Naive thymus-derived CD4-positive, alpha-beta T cell (primary cell): Measurements from ENCODE around the gene RGS6. TPM values are rescaled to one million over a fixed set of nuclear protein-coding genes. Genes with fewer than 3 reads are reported as not detected.

Experiments
- ATAC-seq: fragments of 150-1000 bp; cut with Tn5 transposase; 2 replicates; pipeline ENCODE4 v1.10.0; 2021; ENCODE audit warnings: mild to moderate bottlenecking, moderate library complexity
- CTCF ChIA-PET: fragments of 350-600 bp; sonication (Branson Sonifier 250); formaldehyde crosslinking; loops from one replicate; lab custom pipeline; 2021; ENCODE audit warnings: antibody characterized with exemption; lab: Charles Lee
- POLR2A ChIA-PET: fragments of 350-600 bp; sonication (Branson Sonifier 250); formaldehyde crosslinking; loops from one replicate; lab custom pipeline; 2021; ENCODE audit warnings: antibody characterized with exemption, inconsistent platforms; lab: Charles Lee
- DNase-seq, 9 donors: peaks; one replicate each; pipeline versions ENCODE4 v3.0.0 to v3.0.0-alpha.2; 2020 to 2022; ENCODE audit warnings: mixed read lengths in 1 of 9
- H3K27ac ChIP-seq: one replicate; pipeline ENCODE4 v1.7.0; 2013; ENCODE audit warnings: mild to moderate bottlenecking, low read depth, low read length, moderate library complexity
- H3K27me3 ChIP-seq, 2 donors: one replicate each; pipeline ENCODE4 v1.7.0; 2013; ENCODE audit warnings: low read length in 2 of 2, mild to moderate bottlenecking in 2 of 2, moderate library complexity in 2 of 2; ENCODE audit not compliant: control insufficient read depth in 2 of 2, insufficient read depth in 2 of 2
- H3K36me3 ChIP-seq, 3 experiments: 1 replicate in 2 of 3; 2 replicates in 1 of 3; pipeline ENCODE4 v1.7.0; 2013; ENCODE audit warnings: low read length in 3 of 3, mild to moderate bottlenecking in 3 of 3, moderate library complexity in 1 of 3; ENCODE audit not compliant: insufficient read depth in 3 of 3, control insufficient read depth in 2 of 3
- H3K4me1 ChIP-seq, 2 donors: one replicate each; pipeline ENCODE4 v1.7.0; 2013; ENCODE audit warnings: low read length in 2 of 2, mild to moderate bottlenecking in 2 of 2, moderate library complexity in 1 of 2; ENCODE audit not compliant: control insufficient read depth in 2 of 2, insufficient read depth in 2 of 2
- H3K4me3 ChIP-seq: 2 replicates; pipeline ENCODE4 v1.7.0; 2013; ENCODE audit warnings: mild to moderate bottlenecking, low read length
- H3K9me3 ChIP-seq, 3 experiments: 1 replicate in 2 of 3; 2 replicates in 1 of 3; pipeline ENCODE4 v1.7.0; 2013; ENCODE audit warnings: low read length in 3 of 3; ENCODE audit not compliant: control insufficient read depth in 2 of 3
- H3K27ac Mint-ChIP-seq, 9 donors: one replicate each; pipeline ENCODE4 v1.8.0; 2020 to 2022; ENCODE audit warnings: mixed read lengths in 9 of 9, mild to moderate bottlenecking in 8 of 9, moderate library complexity in 5 of 9, inconsistent platforms in 2 of 9
- H3K27me3 Mint-ChIP-seq, 5 donors: one replicate each; pipeline ENCODE4 v1.8.0; 2021 to 2022; ENCODE audit warnings: mixed read lengths in 5 of 5, mild to moderate bottlenecking in 1 of 5
- H3K36me3 Mint-ChIP-seq, 5 donors: one replicate each; pipeline ENCODE4 v1.8.0; 2020 to 2022; ENCODE audit warnings: mixed read lengths in 5 of 5, mild to moderate bottlenecking in 3 of 5, inconsistent platforms in 1 of 5
- H3K4me1 Mint-ChIP-seq, 7 donors: one replicate each; pipeline ENCODE4 v1.8.0; 2020 to 2022; ENCODE audit warnings: mixed read lengths in 7 of 7, mild to moderate bottlenecking in 3 of 7, inconsistent platforms in 1 of 7
- H3K4me3 Mint-ChIP-seq, 10 donors: one replicate each; pipeline ENCODE4 v1.8.0; 2020 to 2022; ENCODE audit warnings: mild to moderate bottlenecking in 10 of 10, mixed read lengths in 10 of 10, moderate library complexity in 6 of 10, inconsistent platforms in 2 of 10
- H3K9me3 Mint-ChIP-seq, 11 donors: one replicate each; pipeline ENCODE4 v1.8.0; 2020 to 2022; ENCODE audit warnings: mixed read lengths in 11 of 11, mild to moderate bottlenecking in 4 of 11, inconsistent platforms in 1 of 11, moderate library complexity in 1 of 11
- intact Hi-C, 2 donors: fragments of 100-400 bp; cut with micrococcal nuclease; formaldehyde crosslinking; loops; one replicate each; pipeline ENCODE4 v1.15.1; 2023
- polyA plus RNA-seq, 2 donors: library from polyadenylated mRNA; unstranded; fragments of 300-500 nt; fragmentation: Illumina TruSeq; gene quantifications; one replicate each; pipeline ENCODE4 v1.2.3, GENCODE V29; 2021
- total RNA-seq, 6 experiments: library from RNA in 5 of 6; stranded (reverse) in 5 of 6; gene quantifications; 1 replicate in 5 of 6; 2 replicates in 1 of 6; pipeline ENCODE4 v1.2.3 and lab custom pipeline; 2021 to 2026

The RGS6 gene
- total and polyA plus RNA-seq, 7 experiments from 2014 or later: 0.29 to 0.97 TPM; not detected in 5

GRCh38 chr14:72498646-72499045 lies 566.4 kb downstream of the RGS6 start:
- intact Hi-C loops: no loop called here
- peaks cover 0 to 23% (median 5%) of the 10 kb centered on the region in 11 donors for H3K9me3 Mint-ChIP-seq
- CTCF ChIA-PET: no interaction called here

GRCh38 chr14:72499746-72500145 lies 567.5 kb downstream of the RGS6 start:
- POLR2A ChIA-PET: no interaction called here
- Histone ChIP-seq H3K27me3 (no peaks in the 10 kb centered on the region), H3K4me3 (no peak overlapping the region), H3K27ac (no peak overlapping the region), H3K9me3 (no peaks in the 10 kb centered on the region), H3K36me3 (no peaks in the 10 kb centered on the region), H3K4me1 (no peaks in the 10 kb centered on the region)
- peaks cover 0 to 31% (median 5%) of the 10 kb centered on the region in 5 donors for H3K36me3 Mint-ChIP-seq
- peaks cover 0 to 18% (median 4%) of the 10 kb centered on the region in 11 donors for H3K9me3 Mint-ChIP-seq
- CTCF ChIA-PET: interaction anchor here (0.6 to 0.7 kb wide), 2 partner anchors 21 to 72 kb away, joined by 3 read pairs; no protein-coding TSS in a partner anchor
- peaks cover 0 to 29% (median 0%) of the 10 kb centered on the region in 5 donors for H3K27me3 Mint-ChIP-seq
- no peaks in the 10 kb centered on the region for H3K4me1 Mint-ChIP-seq
- intact Hi-C loops: no loop called here
- H3K27ac Mint-ChIP-seq: no peak overlapping the region
- H3K4me3 Mint-ChIP-seq: no peak overlapping the region
- DNase-seq (no peak), ATAC-seq (no peak)

More at GRCh38 chr14:72498646-72499045, 566.4 kb downstream of the RGS6 start:
- no peaks in the 10 kb centered on the region for H3K4me1 ChIP-seq
- H3K27ac Mint-ChIP-seq: no peak overlapping the region
- H3K27me3 Mint-ChIP-seq: peaks cover 0 to 35% (median 5%) of the 10 kb centered on the region in 5 donors
- no peak overlapping the region for H3K27ac ChIP-seq
- H3K4me3 ChIP-seq: no peak overlapping the region
- H3K36me3 Mint-ChIP-seq: peaks cover 0 to 35% (median 0%) of the 10 kb centered on the region in 5 donors
- H3K36me3 ChIP-seq: no peaks in the 10 kb centered on the region
- POLR2A ChIA-PET: no interaction called here
- H3K4me1 Mint-ChIP-seq: no peaks in the 10 kb centered on the region
- peaks cover 0 to 3% (median 0%) of the 10 kb centered on the region in 3 experiments for H3K9me3 ChIP-seq
- no peak overlapping the region for H3K4me3 Mint-ChIP-seq
- no peaks in the 10 kb centered on the region for H3K27me3 ChIP-seq
- DNase-seq (no peak), ATAC-seq (no peak)

GRCh38 chr14:72500234-72500838 lies 568.1 kb downstream of the RGS6 start:
- Histone ChIP-seq H3K9me3 (no peaks in the 10 kb centered on the region), H3K4me3 (no peak overlapping the region), H3K4me1 (no peaks in the 10 kb centered on the region), H3K27ac (no peak overlapping the region), H3K36me3 (no peaks in the 10 kb centered on the region), H3K27me3 (no peaks in the 10 kb centered on the region)
- no peak for ATAC-seq
- no peak overlapping the region for H3K4me3 Mint-ChIP-seq
- no peaks in the 10 kb centered on the region for H3K4me1 Mint-ChIP-seq
- no peak for DNase-seq
- H3K9me3 Mint-ChIP-seq: peaks cover 0 to 14% (median 4%) of the 10 kb centered on the region in 11 donors
- intact Hi-C loops: no loop called here
- CTCF ChIA-PET: interaction anchor here (0.7 kb wide), 1 partner anchor 22 kb away, joined by 3 read pairs; no protein-coding TSS in a partner anchor
- H3K27ac Mint-ChIP-seq: no peak overlapping the region
- POLR2A ChIA-PET: no interaction called here
- peaks cover 0 to 28% (median 5%) of the 10 kb centered on the region in 5 donors for H3K36me3 Mint-ChIP-seq
- H3K27me3 Mint-ChIP-seq: peaks cover 0 to 25% (median 0%) of the 10 kb centered on the region in 5 donors

- Histone ChIP-seq H3K36me3 (no peaks in the 10 kb centered on the region), H3K27ac (no peak overlapping the region), H3K4me1 (no peaks in the 10 kb centered on the region), H3K4me3 (no peak overlapping the region), H3K27me3 (no peaks in the 10 kb centered on the region), H3K9me3 (no peaks in the 10 kb centered on the region)
- ChIA-PET POLR2A (no interaction called here), CTCF (interaction anchor here (0.9 kb wide), 1 partner anchor 15 kb away, joined by 3 read pairs; no protein-coding TSS in a partner anchor)
- H3K4me1 Mint-ChIP-seq: no peaks in the 10 kb centered on the region
- DNase-seq (no peak), ATAC-seq (no peak)
- H3K27ac Mint-ChIP-seq: no peak overlapping the region
- no peak overlapping the region for H3K4me3 Mint-ChIP-seq
- peaks cover 0 to 26% (median 0%) of the 10 kb centered on the region in 5 donors for H3K27me3 Mint-ChIP-seq
- intact Hi-C loops: no loop called here
- H3K36me3 Mint-ChIP-seq: peaks cover 0 to 31% (median 5%) of the 10 kb centered on the region in 5 donors
- H3K9me3 Mint-ChIP-seq: peaks cover 0 to 13% (median 4%) of the 10 kb centered on the region in 11 donors
These were observed 569.2 kb downstream of the RGS6 start for GRCh38 chr14:72501439-72501838.

GRCh38 chr14:72503271-72503670 lies 571.0 kb downstream of the RGS6 start:
- no peak overlapping the region for H3K4me3 ChIP-seq
- Mint-ChIP-seq H3K27me3 (peaks cover 0 to 18% (median 0%) of the 10 kb centered on the region in 5 donors), H3K36me3 (peaks cover 0 to 32% (median 5%) of the 10 kb centered on the region in 5 donors), H3K9me3 (peaks cover 0 to 16% (median 4%) of the 10 kb centered on the region in 11 donors), H3K27ac (no peak overlapping the region), H3K4me1 (peaks cover 0 to 3% (median 0%) of the 10 kb centered on the region in 7 donors), H3K4me3 (no peak overlapping the region)
- intact Hi-C loops: no loop called here
- DNase-seq (no peak), ATAC-seq (no peak)
- H3K4me1 ChIP-seq: no peaks in the 10 kb centered on the region
- H3K9me3 ChIP-seq: no peaks in the 10 kb centered on the region
- no peaks in the 10 kb centered on the region for H3K27me3 ChIP-seq
- POLR2A ChIA-PET: no interaction called here
- H3K27ac ChIP-seq: no peak overlapping the region
- CTCF ChIA-PET: no interaction called here
- no peaks in the 10 kb centered on the region for H3K36me3 ChIP-seq

- ATAC-seq: no peak
- H3K27ac Mint-ChIP-seq: no peak overlapping the region
- peaks cover 0 to 3% (median 0%) of the 10 kb centered on the region in 7 donors for H3K4me1 Mint-ChIP-seq
- H3K9me3 ChIP-seq: no peaks in the 10 kb centered on the region
- H3K36me3 ChIP-seq: no peaks in the 10 kb centered on the region
- no peaks in the 10 kb centered on the region for H3K27me3 ChIP-seq
- no peak for DNase-seq
- peaks cover 0 to 14% (median 0%) of the 10 kb centered on the region in 5 donors for H3K27me3 Mint-ChIP-seq
- H3K4me3 Mint-ChIP-seq: no peak overlapping the region
- H3K9me3 Mint-ChIP-seq: peaks cover 0 to 16% (median 4%) of the 10 kb centered on the region in 11 donors
- intact Hi-C loops: no loop called here
- POLR2A ChIA-PET: no interaction called here
- no peak overlapping the region for H3K27ac ChIP-seq
- CTCF ChIA-PET: no interaction called here
- H3K36me3 Mint-ChIP-seq: peaks cover 0 to 34% (median 5%) of the 10 kb centered on the region in 5 donors
- no peaks in the 10 kb centered on the region for H3K4me1 ChIP-seq
- no peak overlapping the region for H3K4me3 ChIP-seq
These were observed 571.6 kb downstream of the RGS6 start for GRCh38 chr14:72503696-72504368.
